Fibroblast of pulmonary artery (primary cell): ENCODE data around the gene CDHR1.

Experiments
- DNase-seq: peaks from one replicate; pipeline ENCODE4 v3.0.0-alpha.2; 2010; ENCODE audit warnings: low read depth
- H3K4me3 ChIP-seq: replicated peaks from 2 replicates; pipeline ENCODE4 v1.5.1; 2011; ENCODE audit warnings: low read depth, mild to moderate bottlenecking, control low read depth, low read length, moderate library complexity
- TF ChIP-seq, protein P1 (sequence below): IDR thresholded peaks from 2 replicates; pipeline ENCODE4 v1.5.1; 2011; ENCODE audit warnings: mild to moderate bottlenecking, control low read depth, low read length, inconsistent platforms; ENCODE audit errors: missing control alignments

CDHR1 gene

GRCh38 chr10:84226616-84227015 lies 32.3 kb downstream of the CDHR1 start:
- no peak overlapping the region for H3K4me3 ChIP-seq
- DNase-seq = no peak
- TF ChIP-seq, protein P1, sequence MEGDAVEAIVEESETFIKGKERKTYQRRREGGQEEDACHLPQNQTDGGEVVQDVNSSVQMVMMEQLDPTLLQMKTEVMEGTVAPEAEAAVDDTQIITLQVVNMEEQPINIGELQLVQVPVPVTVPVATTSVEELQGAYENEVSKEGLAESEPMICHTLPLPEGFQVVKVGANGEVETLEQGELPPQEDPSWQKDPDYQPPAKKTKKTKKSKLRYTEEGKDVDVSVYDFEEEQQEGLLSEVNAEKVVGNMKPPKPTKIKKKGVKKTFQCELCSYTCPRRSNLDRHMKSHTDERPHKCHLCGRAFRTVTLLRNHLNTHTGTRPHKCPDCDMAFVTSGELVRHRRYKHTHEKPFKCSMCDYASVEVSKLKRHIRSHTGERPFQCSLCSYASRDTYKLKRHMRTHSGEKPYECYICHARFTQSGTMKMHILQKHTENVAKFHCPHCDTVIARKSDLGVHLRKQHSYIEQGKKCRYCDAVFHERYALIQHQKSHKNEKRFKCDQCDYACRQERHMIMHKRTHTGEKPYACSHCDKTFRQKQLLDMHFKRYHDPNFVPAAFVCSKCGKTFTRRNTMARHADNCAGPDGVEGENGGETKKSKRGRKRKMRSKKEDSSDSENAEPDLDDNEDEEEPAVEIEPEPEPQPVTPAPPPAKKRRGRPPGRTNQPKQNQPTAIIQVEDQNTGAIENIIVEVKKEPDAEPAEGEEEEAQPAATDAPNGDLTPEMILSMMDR = no peak

- TF ChIP-seq, protein P1 = no peak
- no peak overlapping the region for H3K4me3 ChIP-seq
- DNase-seq = no peak
Observed at GRCh38 chr10:84227810-84228209, 33.5 kb downstream of the CDHR1 start.

DNA sequence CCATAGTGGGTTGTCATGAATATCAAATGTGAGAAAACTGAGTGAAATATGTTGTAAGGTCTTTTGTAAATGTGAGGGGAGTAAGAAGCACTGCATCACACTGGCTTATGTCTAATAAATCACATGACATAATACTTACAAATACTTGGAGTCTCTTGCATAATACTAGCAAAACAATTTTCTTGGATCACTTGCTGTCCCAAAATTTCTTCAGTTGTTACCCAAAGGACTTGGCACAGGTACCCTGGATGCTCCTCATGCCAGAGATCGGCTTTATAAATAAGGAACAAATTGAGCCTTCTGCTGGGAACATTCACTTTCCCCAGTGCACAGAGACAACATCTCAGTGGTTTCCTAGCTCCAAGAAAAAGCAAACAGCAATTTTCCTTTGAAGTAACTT lies 36.0 kb downstream of the CDHR1 start:
- no peak overlapping the region for H3K4me3 ChIP-seq
- no peak for DNase-seq
- TF ChIP-seq, protein P1 = no peak

- TF ChIP-seq, protein P1 = no peak
- H3K4me3 ChIP-seq = no peak overlapping the region
- no peak for DNase-seq
Observed at GRCh38 chr10:84232376-84232775, 38.0 kb downstream of the CDHR1 start.

DNA sequence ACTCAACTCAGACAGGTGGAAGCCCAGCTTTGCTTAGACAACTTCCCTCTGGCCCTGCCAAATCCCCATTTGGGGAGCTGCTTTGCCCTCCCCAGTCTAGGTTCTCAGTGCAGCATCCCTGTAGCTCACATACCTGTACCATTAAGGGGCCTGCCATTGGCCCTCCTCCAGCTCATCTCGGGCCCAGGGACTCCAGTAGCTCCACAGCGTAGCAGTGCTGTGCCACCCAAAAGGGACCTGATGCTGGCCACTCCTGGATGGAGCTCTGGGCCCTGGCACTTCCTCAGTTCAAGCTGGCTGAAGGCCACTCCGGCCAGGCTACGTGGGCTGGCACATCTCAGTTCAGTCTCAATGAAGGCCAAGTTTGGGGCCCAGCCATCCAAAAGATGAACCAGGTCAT lies 39.6 kb downstream of the CDHR1 start:
- no peak overlapping the region for H3K4me3 ChIP-seq
- no peak for DNase-seq
- TF ChIP-seq, protein P1 = no peak

GRCh38 chr10:84234479-84234878 lies 40.1 kb downstream of the CDHR1 start:
- TF ChIP-seq, protein P1 = no peak
- no peak for DNase-seq
- no peak overlapping the region for H3K4me3 ChIP-seq

GRCh38 chr10:84235096-84235495 lies 40.8 kb downstream of the CDHR1 start:
- TF ChIP-seq, protein P1 = no peak
- no peak overlapping the region for H3K4me3 ChIP-seq

More at GRCh38 chr10:84235096-84235495, 40.8 kb downstream of the CDHR1 start:
- no peak for DNase-seq
